Epithelial cell of esophagus (primary cell): ENCODE results near the gene CDC42.

ENCODE experiments used
- DNase-seq: peaks from one replicate; pipeline ENCODE4 v3.0.0; 2010; ENCODE audit warnings: low read depth
- H3K4me3 ChIP-seq: 2 replicates; pipeline ENCODE4 v1.5.1; 2011; ENCODE audit warnings: mild to moderate bottlenecking, low read length, control low read depth
- CTCF ChIP-seq: IDR thresholded peaks from 2 replicates; pipeline ENCODE4 v1.5.1; 2011; ENCODE audit warnings: low read depth, mild to moderate bottlenecking, low read length, control low read depth, inconsistent platforms; ENCODE audit not compliant: insufficient read depth; ENCODE audit errors: missing control alignments

Gene CDC42

GRCh38 chr1:22124592-22125229 lies 72.2 kb downstream of the CDC42 start:
- DNase-seq: no peak
- no peak overlapping the region for H3K4me3 ChIP-seq
- no peak for TF ChIP-seq CTCF

- no peak for DNase-seq
- TF ChIP-seq CTCF: no peak
- H3K4me3 ChIP-seq: no peak overlapping the region
Measured at GRCh38 chr1:22126531-22126930, 74.0 kb downstream of the CDC42 start.

GRCh38 chr1:22127248-22127647 lies 74.7 kb downstream of the CDC42 start:
- no peak for DNase-seq
- H3K4me3 ChIP-seq: no peak overlapping the region
- no peak for TF ChIP-seq CTCF

GRCh38 chr1:22127731-22128130 lies 75.2 kb downstream of the CDC42 start:
- no peak for DNase-seq
- no peak overlapping the region for H3K4me3 ChIP-seq
- no peak for TF ChIP-seq CTCF

GRCh38 chr1:22128392-22128791 lies 75.9 kb downstream of the CDC42 start:
- no peak for TF ChIP-seq CTCF
- no peak overlapping the region for H3K4me3 ChIP-seq
- DNase-seq: no peak

- DNase-seq: no peak
- no peak for TF ChIP-seq CTCF
- no peak overlapping the region for H3K4me3 ChIP-seq
Measured at GRCh38 chr1:22129501-22130117, 77.1 kb downstream of the CDC42 start.

GRCh38 chr1:22131062-22131461 lies 78.6 kb downstream of the CDC42 start:
- DNase-seq: no peak

More at GRCh38 chr1:22131062-22131461, 78.6 kb downstream of the CDC42 start:
- TF ChIP-seq CTCF: no peak
- no peak overlapping the region for H3K4me3 ChIP-seq
